ENCODE measurements around the gene HJURP. TPM values are rescaled to one million over a fixed set of nuclear protein-coding genes. Genes with fewer than 3 reads are reported as not detected.

HJURP gene
- total and polyA plus RNA-seq, 9 of the 15 experiments (the other 6 are each of a cell fraction or from before 2014, with no cell fraction given): 13.8 to 102 (median 28.3) TPM

DNA sequence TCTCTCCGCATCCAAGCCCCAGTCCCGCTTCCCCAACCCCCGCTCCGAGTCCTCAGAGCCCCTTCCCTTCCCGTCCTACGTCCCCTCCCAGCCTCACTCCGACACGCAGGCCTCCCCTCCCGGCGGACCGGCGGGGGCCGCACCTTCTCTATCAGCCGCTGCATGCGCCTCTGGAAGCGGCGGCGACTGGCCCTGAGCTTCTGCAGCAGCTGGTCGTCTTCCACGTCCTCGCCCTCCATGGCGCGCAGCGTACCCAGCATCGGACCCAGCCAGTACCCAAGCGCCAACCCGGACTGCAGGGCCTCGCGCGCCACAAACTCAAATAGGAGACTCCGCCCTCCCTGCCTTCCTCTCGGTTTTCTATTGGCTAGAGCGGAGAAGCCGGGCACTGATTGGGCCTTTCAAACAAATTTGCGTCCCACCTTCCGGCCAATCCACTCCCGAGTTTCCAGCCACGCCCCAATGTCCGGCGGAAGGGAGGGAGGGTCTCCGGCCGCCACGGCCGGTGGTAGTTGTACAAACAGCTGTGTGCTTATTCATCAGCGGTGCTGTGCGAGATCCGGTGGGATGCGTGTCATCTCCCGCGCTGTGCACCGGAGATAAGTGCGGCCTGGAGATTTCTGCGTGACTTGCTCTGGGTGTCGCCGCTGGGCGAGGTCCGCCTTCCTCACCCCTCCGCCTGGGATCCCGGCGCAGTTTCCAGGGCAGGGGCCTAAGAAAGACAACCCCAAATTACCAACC lies at the start of gene HJURP (continued):
- TF ChIP-seq, protein P1, sequence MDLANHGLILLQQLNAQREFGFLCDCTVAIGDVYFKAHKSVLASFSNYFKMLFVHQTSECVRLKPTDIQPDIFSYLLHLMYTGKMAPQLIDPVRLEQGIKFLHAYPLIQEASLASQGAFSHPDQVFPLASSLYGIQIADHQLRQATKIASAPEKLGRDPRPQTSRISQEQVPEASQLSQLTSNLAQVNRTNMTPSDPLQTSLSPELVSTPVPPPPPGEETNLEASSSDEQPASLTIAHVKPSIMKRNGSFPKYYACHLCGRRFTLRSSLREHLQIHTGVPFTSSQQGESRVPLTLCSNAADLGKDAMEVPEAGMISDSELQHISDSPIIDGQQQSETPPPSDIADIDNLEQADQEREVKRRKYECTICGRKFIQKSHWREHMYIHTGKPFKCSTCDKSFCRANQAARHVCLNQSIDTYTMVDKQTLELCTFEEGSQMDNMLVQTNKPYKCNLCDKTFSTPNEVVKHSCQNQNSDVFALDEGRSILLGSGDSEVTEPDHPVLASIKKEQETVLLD (IDR thresholded peaks at IDR 0.05): peak; percentile 43; the same call in 1 of the 2 replicates
- TF ChIP-seq, protein P2, sequence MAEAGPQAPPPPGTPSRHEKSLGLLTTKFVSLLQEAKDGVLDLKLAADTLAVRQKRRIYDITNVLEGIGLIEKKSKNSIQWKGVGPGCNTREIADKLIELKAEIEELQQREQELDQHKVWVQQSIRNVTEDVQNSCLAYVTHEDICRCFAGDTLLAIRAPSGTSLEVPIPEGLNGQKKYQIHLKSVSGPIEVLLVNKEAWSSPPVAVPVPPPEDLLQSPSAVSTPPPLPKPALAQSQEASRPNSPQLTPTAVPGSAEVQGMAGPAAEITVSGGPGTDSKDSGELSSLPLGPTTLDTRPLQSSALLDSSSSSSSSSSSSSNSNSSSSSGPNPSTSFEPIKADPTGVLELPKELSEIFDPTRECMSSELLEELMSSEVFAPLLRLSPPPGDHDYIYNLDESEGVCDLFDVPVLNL (CRISPR knock-in tag; IDR thresholded peaks at IDR 0.05; ENCODE audit: low read depth): peak; percentile 94
- TF ChIP-seq JUNB (CRISPR knock-in tag; conservative IDR thresholded peaks at IDR 0.05) (no peak), NFE2L1 (tag; IDR thresholded peaks at IDR 0.05; ENCODE audit: borderline replicate concordance, low read depth) (no peak), ZFP30 (CRISPR knock-in tag; IDR thresholded peaks at IDR 0.05; ENCODE audit: borderline replicate concordance) (no peak), KAT7 (CRISPR knock-in tag; IDR thresholded peaks at IDR 0.05; ENCODE audit: borderline replicate concordance) (peak; percentile 87; the same call in 1 of the 2 replicates), ZFP36 (IDR thresholded peaks at IDR 0.05; ENCODE audit: low read depth, low read length, partially characterized antibody) (no peak), MTA3 (IDR thresholded peaks at IDR 0.05; ENCODE audit: borderline replicate concordance) (0 out of 2 replicates have a peak, but pooled peaks have one; percentile 59), SOX6 (IDR thresholded peaks at IDR 0.05) (no peak; the same call in 1 of the 2 replicates), ZEB2 (IDR thresholded peaks at IDR 0.05) (0 out of 2 replicates have a peak, but pooled peaks have one; percentile 17), PHF8 (IDR thresholded peaks at IDR 0.05; ENCODE audit: borderline replicate concordance, low read length) (peak; percentile 90; the same call in 1 of the 2 replicates), ZNF133 (CRISPR knock-in tag; IDR thresholded peaks at IDR 0.05) (no peak), ZNF395 (CRISPR knock-in tag; IDR thresholded peaks at IDR 0.05) (0 out of 2 replicates have a peak, but pooled peaks have one; percentile 21), FOS (IDR thresholded peaks at IDR 0.05; ENCODE audit: extremely low read depth, insufficient read length) (peak; percentile 64), PRMT5 (CRISPR knock-in tag; IDR thresholded peaks at IDR 0.05) (no peak), LCOR (CRISPR knock-in tag; IDR thresholded peaks at IDR 0.05) (peak; percentile 95), RBM15 (IDR thresholded peaks at IDR 0.05; ENCODE audit: insufficient read depth, low read length) (no peak), DPF2 (IDR thresholded peaks at IDR 0.05) (peak; percentile 84), SIRT6 (IDR thresholded peaks at IDR 0.05; ENCODE audit: low read depth, low read length) (no peak)
- TF ChIP-seq, protein P3, sequence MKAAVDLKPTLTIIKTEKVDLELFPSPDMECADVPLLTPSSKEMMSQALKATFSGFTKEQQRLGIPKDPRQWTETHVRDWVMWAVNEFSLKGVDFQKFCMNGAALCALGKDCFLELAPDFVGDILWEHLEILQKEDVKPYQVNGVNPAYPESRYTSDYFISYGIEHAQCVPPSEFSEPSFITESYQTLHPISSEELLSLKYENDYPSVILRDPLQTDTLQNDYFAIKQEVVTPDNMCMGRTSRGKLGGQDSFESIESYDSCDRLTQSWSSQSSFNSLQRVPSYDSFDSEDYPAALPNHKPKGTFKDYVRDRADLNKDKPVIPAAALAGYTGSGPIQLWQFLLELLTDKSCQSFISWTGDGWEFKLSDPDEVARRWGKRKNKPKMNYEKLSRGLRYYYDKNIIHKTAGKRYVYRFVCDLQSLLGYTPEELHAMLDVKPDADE (conservative IDR thresholded peaks at IDR 0.05; ENCODE audit: control insufficient read depth, low read depth, low read length): 0 out of 2 replicates have a peak, but pooled peaks have one; percentile 38

Data from K562 (cell line).